Heart left ventricle (tissue), 16 donors: ENCODE measurements around the gene BICC1. TPM values are rescaled to one million over a fixed set of nuclear protein-coding genes. Genes with fewer than 3 reads are reported as not detected.
A peak's percentile ranks its signal among the peaks of the same experiment; 100 is the strongest.

Source experiments
- ATAC-seq, 4 donors: fragments of 200-7000 bp; cut with Tn5 transposase; one replicate each; pipeline ENCODE4 v1.9.1; 2020 to 2022; ENCODE audit warnings: moderate library complexity in 4 of 4, mild to moderate bottlenecking in 3 of 4, moderate number of reproducible peaks in 1 of 4
- DNase-seq, 5 donors: peaks; one replicate each; pipeline ENCODE4 v3.0.0-alpha.2; 2020
- H3K27ac ChIP-seq, 12 donors: fragments of 200-600 bp; sonication (generic) in 4 of 12; one replicate each; pipeline versions ENCODE4 v1.5.0 to v1.8.0; 2016 to 2022; ENCODE audit warnings: mild to moderate bottlenecking in 2 of 12
- H3K27me3 ChIP-seq, 9 donors: fragments of 200-600 bp; sonication (generic) in 2 of 9; one replicate each; pipeline versions ENCODE4 v1.5.1 to v1.8.0; 2016 to 2022; ENCODE audit warnings: mild to moderate bottlenecking in 3 of 9
- H3K36me3 ChIP-seq, 9 donors: fragments of 200-600 bp; sonication (generic) in 2 of 9; one replicate each; pipeline versions ENCODE4 v1.5.0 to v1.8.0; 2018 to 2022; ENCODE audit warnings: mild to moderate bottlenecking in 2 of 9
- H3K4me1 ChIP-seq, 12 donors: fragments of 200-600 bp; sonication (generic) in 4 of 12; one replicate each; pipeline versions ENCODE4 v1.5.0 to v1.8.0; 2016 to 2022; ENCODE audit warnings: mild to moderate bottlenecking in 3 of 12
- H3K4me3 ChIP-seq, 12 donors: fragments of 200-600 bp; sonication (generic) in 4 of 12; one replicate each; pipeline versions ENCODE4 v1.5.0 to v1.8.0; 2017 to 2022; ENCODE audit warnings: mild to moderate bottlenecking in 9 of 12, moderate library complexity in 4 of 12
- H3K9me3 ChIP-seq, 12 donors: fragments of 200-600 bp; sonication (generic) in 4 of 12; one replicate each; pipeline versions ENCODE4 v1.5.0 to v1.8.0; 2016 to 2022; ENCODE audit warnings: mild to moderate bottlenecking in 1 of 12
- CTCF ChIP-seq, 12 donors: fragments of 200-600 bp; sonication (generic) in 4 of 12; IDR thresholded peaks; one replicate each; pipeline versions ENCODE4 v1.5.0 to v1.8.0; 2018 to 2022; ENCODE audit warnings: antibody characterized with exemption in 12 of 12, mild to moderate bottlenecking in 5 of 12
- POLR2A ChIP-seq, 2 donors: fragments of 450-650 bp; IDR thresholded peaks; one replicate each; pipeline ENCODE4 v1.6.1; 2017; ENCODE audit warnings: antibody characterized with exemption in 2 of 2, mild to moderate bottlenecking in 2 of 2, moderate library complexity in 2 of 2
- WGBS, 4 donors: extraction: QIAGEN DNeasy Blood & Tissue Kit in 2 of 4; methylation state at CpG; one replicate each; pipeline versions ENCODE4 v1.1.5 to v1.1.7; 2013 to 2018; 5-methylcytosine and 5-hydroxymethylcytosine counted together
- intact Hi-C, 10 donors: fragments of 100-400 bp; cut with DNase I; formaldehyde crosslinking; loops; one replicate each; pipeline versions ENCODE4 v1.11.1 to v1.14.2; 2022
- polyA plus RNA-seq, 2 donors: library from polyadenylated mRNA; stranded (reverse); fragments of 200-250 nt; gene quantifications; one replicate each; pipeline ENCODE4 v1.2.3, GENCODE V29; 2013
- total RNA-seq, 9 donors: library from RNA; depleted of rRNA in 2 of 9; stranded (reverse); fragments of >200 nt in 2 of 9; fragmentation: NEBNext Ultra II Directional in 3 of 9; extraction: Animal tissue kit (Norgen Biotek cat#: 25700) in 3 of 9; gene quantifications; one replicate each; pipeline versions ENCODE4 v1.1.0 to v1.2.4, GENCODE V29; 2016 to 2023
- donor health status: ischemic (EF 13 %, LVEDD 7.1; RV severe dilation, severe dysfunction).
- donor health status: healthy with polysubstance abuse.
- donor health status: DM: no; HTN: yes; CAD: no.
- donor health status: DM: no; HTN: no; CAD: no.
- donor health status: ischemic (EF 25% LVEDD 6.9; RV normal size, moderate dysfunction).
- donor health status: ischemic (EF 25% LVEDD 5.7; RV mildly dilated, moderate dysfunction).
- donor health status: healthy.
- donor health status: DM: yes; HTN: yes; CAD: no.
- donor health status: ischemic (EF 35%, LVEDD 5.7; RV mildly dilated, moderate dysfunction).
- donor health status: nonischemic (EF 11% LVEDD 7.7; RV severe dilation, severe dysfunction).
- donor health status: DM: yes; HTN: yes; CAD: no.
- donor health status: PGD.
- donor health status: ischemic (EF 29% LVEDD 5.4; RV normal size, mild dysfunction).
- donor health status: nonischemic (EF 23%, LVEDD 6.1; RV moderate dilation, normal function).

The BICC1 gene
- total and polyA plus RNA-seq, 11 donors: 1.6 to 18.7 (median 4.8) TPM

- ATAC-seq (peak; percentile 53 to 96 (median 74)), DNase-seq (no peak)
- no peak overlapping the region for H3K4me3 ChIP-seq
- H3K9me3 ChIP-seq: no peaks in the 10 kb centered on the region
- no peaks in the 10 kb centered on the region for H3K27me3 ChIP-seq
- intact Hi-C loops: no loop called here
- no peak for TF ChIP-seq CTCF (IDR thresholded peaks at IDR 0.05)
- TF ChIP-seq POLR2A (IDR thresholded peaks at IDR 0.05): no peak
- H3K4me1 ChIP-seq: peaks cover 0 to 12% (median 0%) of the 10 kb centered on the region in 12 donors
- no peak overlapping the region for H3K27ac ChIP-seq
- WGBS, 4 donors: 54 to 76% (median 63%) methylated on average over 3 of the region's 3 CpGs
- no peaks in the 10 kb centered on the region for H3K36me3 ChIP-seq
Observed at GRCh38 chr10:58625070-58625469, 112.4 kb downstream of the BICC1 start.

GRCh38 chr10:58627392-58627791 lies 114.7 kb downstream of the BICC1 start:
- Histone ChIP-seq H3K4me3 (no peak overlapping the region), H3K27me3 (no peaks in the 10 kb centered on the region), H3K36me3 (no peaks in the 10 kb centered on the region), H3K9me3 (no peaks in the 10 kb centered on the region), H3K4me1 (peaks cover 0 to 15% (median 0%) of the 10 kb centered on the region in 12 donors), H3K27ac (no peak overlapping the region)
- intact Hi-C loops: no loop called here
- ATAC-seq: no peak
- no peak for DNase-seq
- no peak for TF ChIP-seq POLR2A (IDR thresholded peaks at IDR 0.05)
- no peak for TF ChIP-seq CTCF (IDR thresholded peaks at IDR 0.05)
- 85 to 92% (median 88%) methylated on average over 6 of the region's 6 CpGs for WGBS, 4 donors

- Histone ChIP-seq H3K9me3 (no peaks in the 10 kb centered on the region), H3K36me3 (no peaks in the 10 kb centered on the region), H3K27ac (peak overlapping the region in 2 of 12 donors; percentile 0 to 29), H3K4me3 (no peak overlapping the region), H3K4me1 (peaks cover 0 to 13% (median 0%) of the 10 kb centered on the region in 12 donors), H3K27me3 (no peaks in the 10 kb centered on the region)
- TF ChIP-seq POLR2A (IDR thresholded peaks at IDR 0.05) (no peak), CTCF (IDR thresholded peaks at IDR 0.05) (no peak)
- ATAC-seq (peak in 1 of 4 donors; percentile 14), DNase-seq (no peak)
- WGBS, 4 donors: 39 to 54% (median 46%) methylated on average over 2 of the region's 2 CpGs
- intact Hi-C loops: loop anchor here in 1 of 10 donors (10.0 kb wide), 1 partner anchor 87 kb away; no protein-coding TSS in a partner anchor
Observed at GRCh38 chr10:58631715-58632114, 119.0 kb downstream of the BICC1 start.

GRCh38 chr10:58632216-58632615 lies 119.5 kb downstream of the BICC1 start:
- no peak overlapping the region for H3K4me3 ChIP-seq
- H3K4me1 ChIP-seq: peaks cover 0 to 13% (median 0%) of the 10 kb centered on the region in 12 donors
- 76 to 86% (median 80%) methylated on average over 4 of the region's 4 CpGs for WGBS, 4 donors
- H3K27ac ChIP-seq: peak overlapping the region in 1 of 12 donors; percentile 29
- intact Hi-C loops: loop anchor here in 1 of 10 donors (10.0 kb wide), 1 partner anchor 87 kb away; no protein-coding TSS in a partner anchor
- no peak for TF ChIP-seq CTCF (IDR thresholded peaks at IDR 0.05)
- no peak for TF ChIP-seq POLR2A (IDR thresholded peaks at IDR 0.05)
- DNase-seq: no peak
- H3K36me3 ChIP-seq: no peaks in the 10 kb centered on the region
- no peaks in the 10 kb centered on the region for H3K27me3 ChIP-seq
- no peaks in the 10 kb centered on the region for H3K9me3 ChIP-seq
- ATAC-seq: no peak
